Brain microvascular endothelial cell (primary cell): ENCODE measurements around the gene NAALAD2.

Source experiments
- DNase-seq: peaks from one replicate; pipeline ENCODE4 v3.0.0-alpha.2; 2020
- H3K27ac ChIP-seq: fragments of 250-450 bp; sonication (Bioruptor Pico); 2 replicates; pipeline ENCODE4 v1.5.1; 2020; ENCODE audit warnings: mild to moderate bottlenecking, moderate library complexity
- H3K27me3 ChIP-seq: fragments of 250-450 bp; sonication (Bioruptor Pico); replicated peaks from 2 replicates; pipeline ENCODE4 v1.5.1; 2020; ENCODE audit warnings: mild to moderate bottlenecking
- H3K36me3 ChIP-seq: fragments of 250-450 bp; sonication (Bioruptor Pico); replicated peaks from 2 replicates; pipeline ENCODE4 v1.5.1; 2020; ENCODE audit warnings: mild to moderate bottlenecking
- H3K4me3 ChIP-seq: 2 replicates; pipeline ENCODE4 v1.5.1; 2011; ENCODE audit warnings: low read depth, mild to moderate bottlenecking, control low read depth, low read length, moderate library complexity
- CTCF ChIP-seq: IDR thresholded peaks from 2 replicates; pipeline ENCODE4 v1.5.1; 2011; ENCODE audit warnings: low read depth, mild to moderate bottlenecking, moderate library complexity, low read length, control low read depth, inconsistent platforms; ENCODE audit errors: missing control alignments
- in situ Hi-C: cut with HindIII; loops from 2 replicates; pipeline ENCODE4 v1.10.0; 2017; ENCODE audit warnings: low sequenced_read_pairs, low pct_ligation_motif_present

NAALAD2 gene

GRCh38 chr11:90168571-90168970 lies 34.1 kb downstream of the NAALAD2 start:
- Histone ChIP-seq H3K27ac (no peak overlapping the region), H3K4me3 (no peak overlapping the region), H3K27me3 (no peaks in the 10 kb centered on the region), H3K36me3 (no peaks in the 10 kb centered on the region)
- DNase-seq = no peak
- in situ Hi-C loops = no loop called here
- TF ChIP-seq CTCF = no peak

- Histone ChIP-seq H3K27ac (no peak overlapping the region), H3K4me3 (no peak overlapping the region), H3K27me3 (no peaks in the 10 kb centered on the region), H3K36me3 (no peaks in the 10 kb centered on the region)
- DNase-seq = no peak
- in situ Hi-C loops = no loop called here
- TF ChIP-seq CTCF = no peak
Measured at GRCh38 chr11:90171359-90171758, 36.9 kb downstream of the NAALAD2 start.

GRCh38 chr11:90176069-90176468 lies 41.6 kb downstream of the NAALAD2 start:
- no peak for TF ChIP-seq CTCF
- Histone ChIP-seq H3K27me3 (no peaks in the 10 kb centered on the region), H3K27ac (no peak overlapping the region), H3K4me3 (no peak overlapping the region), H3K36me3 (no peaks in the 10 kb centered on the region)
- in situ Hi-C loops = no loop called here
- DNase-seq = no peak

- no peaks in the 10 kb centered on the region for H3K27me3 ChIP-seq
- H3K27ac ChIP-seq = no peak overlapping the region
- no peak for DNase-seq
- H3K36me3 ChIP-seq = no peaks in the 10 kb centered on the region
- no peak for TF ChIP-seq CTCF
- in situ Hi-C loops = no loop called here
- H3K4me3 ChIP-seq = no peak overlapping the region
Measured at GRCh38 chr11:90178751-90179150, 44.3 kb downstream of the NAALAD2 start.

GRCh38 chr11:90179923-90180322 lies 45.5 kb downstream of the NAALAD2 start:
- H3K4me3 ChIP-seq = no peak overlapping the region
- TF ChIP-seq CTCF = no peak
- no peaks in the 10 kb centered on the region for H3K27me3 ChIP-seq
- no peak for DNase-seq
- no peaks in the 10 kb centered on the region for H3K36me3 ChIP-seq
- H3K27ac ChIP-seq = no peak overlapping the region
- in situ Hi-C loops = no loop called here

GRCh38 chr11:90187839-90188238 lies 53.4 kb downstream of the NAALAD2 start:
- Histone ChIP-seq H3K27me3 (no peaks in the 10 kb centered on the region), H3K4me3 (no peak overlapping the region), H3K36me3 (no peaks in the 10 kb centered on the region), H3K27ac (no peak overlapping the region)
- in situ Hi-C loops = no loop called here
- no peak for TF ChIP-seq CTCF
- DNase-seq = no peak
